HepG2 (cell line): ENCODE measurements around the gene OPRL1. TPM values are rescaled to one million over a fixed set of nuclear protein-coding genes. Genes with fewer than 3 reads are reported as not detected.
"Not testable (repeated sequence)": the region's sequence is repeated elsewhere in the genome, so short reads cannot be mapped to it uniquely, and the experiment has no call there.

Source experiments
- ATAC-seq: fragments of 200-7000 bp; cut with Tn5 transposase; 3 replicates; pipeline ENCODE4 v1.9.1; 2020; ENCODE audit warnings: mild to moderate bottlenecking, moderate library complexity
- BruUV-seq: library from RNA; stranded (reverse); fragments of 400-500 nt; replicated peaks from 2 replicates; lab custom pipeline; 2021; lab: Mats Ljungman, UMichigan
- CTCF ChIA-PET: fragments of 300-600 bp; formaldehyde crosslinking; extraction: SDS; loops from one replicate; lab custom pipeline; 2021; ENCODE audit warnings: low total read pairs, inconsistent platforms, low intra/inter-chr PET ratio; lab: Yijun Ruan, JAX
- POLR2A ChIA-PET: fragments of 350-600 bp; sonication (Branson Sonifier 250); formaldehyde crosslinking; loops from one replicate; lab custom pipeline; 2020; ENCODE audit warnings: antibody characterized with exemption, inconsistent platforms; lab: Yijun Ruan, JAX
- DNase-seq: peaks from one replicate; pipeline ENCODE4 v3.0.0-alpha.2; 2015; ENCODE audit warnings: low spot score
- FAIRE-seq: peaks from 3 replicates; lab custom pipeline; 2011; peaks lifted over from hg19 to GRCh38; lab: Jason Lieb, UNC
- H2AFZ ChIP-seq: one replicate; pipeline ENCODE4 v1.6.1; 2011; ENCODE audit warnings: low read length, inconsistent platforms
- H3K27ac ChIP-seq: fragments of 300-600 bp; 3 replicates; pipeline ENCODE4 v1.8.0; 2011; ENCODE audit warnings: mixed run types, mild to moderate bottlenecking, mixed read lengths, low read length, inconsistent platforms; ENCODE audit not compliant: insufficient read depth; ENCODE audit errors: extremely low read length
- H3K27me3 ChIP-seq, 2 experiments: fragments of 200-600 bp in 1 of 2; 2 replicates in 1 of 2; 3 replicates in 1 of 2; pipeline versions ENCODE4 v1.6.0 to v1.8.0; 2011; ENCODE audit warnings: low read length in 2 of 2, mild to moderate bottlenecking in 2 of 2, moderate library complexity in 2 of 2, inconsistent platforms in 1 of 2; ENCODE audit not compliant: insufficient read depth in 2 of 2, control insufficient read depth in 1 of 2
- H3K36me3 ChIP-seq, 2 experiments: fragments of 200-600 bp in 1 of 2; replicated peaks in 1 of 2; 2 replicates in 1 of 2; 3 replicates in 1 of 2; pipeline versions ENCODE4 v1.5.1 to v1.8.0; 2011; ENCODE audit warnings: low read length in 2 of 2, inconsistent platforms in 1 of 2; ENCODE audit not compliant: insufficient read depth in 2 of 2, control insufficient read depth in 1 of 2
- H3K4me1 ChIP-seq: 2 replicates; pipeline ENCODE4 v1.5.1; 2012; ENCODE audit warnings: low read length, inconsistent platforms; ENCODE audit not compliant: insufficient read depth
- H3K4me2 ChIP-seq: 2 replicates; pipeline ENCODE4 v1.6.0; 2011; ENCODE audit warnings: low read depth, low read length, inconsistent platforms
- H3K4me3 ChIP-seq, 3 experiments: fragments of 200-600 bp in 1 of 3; sonication (generic), shearing (Covaris generic) in 1 of 3; replicated peaks in 1 of 3; 2 replicates each; pipeline ENCODE4 v1.5.1; 2011 to 2016; ENCODE audit warnings: low read length in 3 of 3, inconsistent platforms in 2 of 3, low read depth in 2 of 3, mild to moderate bottlenecking in 2 of 3, control low read depth in 1 of 3, mixed read lengths in 1 of 3; ENCODE audit not compliant: insufficient read depth in 1 of 3
- H3K79me2 ChIP-seq: one replicate; pipeline ENCODE4 v1.6.1; 2011; ENCODE audit warnings: low read length, inconsistent platforms; ENCODE audit not compliant: insufficient read depth
- H3K9ac ChIP-seq: 2 replicates; pipeline ENCODE4 v1.6.0; 2011; ENCODE audit warnings: mild to moderate bottlenecking, low read depth, low read length, inconsistent platforms; ENCODE audit not compliant: insufficient read depth
- H3K9me3 ChIP-seq: 2 replicates; pipeline ENCODE4 v1.5.1; 2012; ENCODE audit warnings: mild to moderate bottlenecking, low read length
- H4K20me1 ChIP-seq: 2 replicates; pipeline ENCODE4 v1.6.0; 2011; ENCODE audit warnings: inconsistent platforms, mild to moderate bottlenecking, low read length, moderate library complexity; ENCODE audit not compliant: insufficient read depth
- FOSL2 ChIP-seq: sonication (generic); formaldehyde crosslinking; IDR thresholded peaks from 2 replicates; pipeline ENCODE4 v1.4.0; 2020; ENCODE audit warnings: missing genetic modification reagents
- GABPA ChIP-seq, 2 experiments: IDR thresholded peaks; 2 replicates each; pipeline ENCODE4 v1.6.1; 2011 to 2016; ENCODE audit warnings: low read depth in 2 of 2, low read length in 1 of 2, missing biosample characterization in 1 of 2, missing genetic modification characterization in 1 of 2
- GMEB1 ChIP-seq: sonication (generic); formaldehyde crosslinking; IDR thresholded peaks from 2 replicates; pipeline ENCODE4 v1.5.1; 2020; ENCODE audit warnings: missing genetic modification reagents, mild to moderate bottlenecking, borderline replicate concordance
- HHEX ChIP-seq: IDR thresholded peaks from 2 replicates; pipeline ENCODE4 v1.6.1; 2016; ENCODE audit warnings: control low read depth
- KLF11 ChIP-seq: IDR thresholded peaks from 2 replicates; pipeline ENCODE4 v1.6.1; 2016; ENCODE audit warnings: missing compliant biosample characterization
- MAFF ChIP-seq: IDR thresholded peaks from 2 replicates; pipeline ENCODE4 v1.6.1; 2011; ENCODE audit warnings: low read depth, low read length, improper control_type of control experiment
- PCBP1 ChIP-seq: fragments of 200-400 bp; formaldehyde crosslinking; IDR thresholded peaks from 2 replicates; pipeline ENCODE4 v1.6.1; 2017; ENCODE audit warnings: mild to moderate bottlenecking, low read depth, low read length, borderline replicate concordance
- STAG1 ChIP-seq: sonication (generic); formaldehyde crosslinking; IDR thresholded peaks from 2 replicates; pipeline ENCODE4 v1.4.0; 2020; ENCODE audit warnings: missing genetic modification reagents
- XRCC5 ChIP-seq: fragments of 200-400 bp; formaldehyde crosslinking; optimal IDR thresholded peaks from 2 replicates; pipeline ENCODE3; 2017; ENCODE audit warnings: mild to moderate bottlenecking, low read length
- ZFP41 ChIP-seq: sonication (generic); formaldehyde crosslinking; IDR thresholded peaks from 2 replicates; pipeline ENCODE4 v1.4.0; 2020; ENCODE audit warnings: mild to moderate bottlenecking, missing genetic modification reagents, borderline replicate concordance
- ZNF160 ChIP-seq: sonication (generic); formaldehyde crosslinking; IDR thresholded peaks from 2 replicates; pipeline ENCODE4 v1.8.0; 2022; ENCODE audit warnings: mild to moderate bottlenecking, inconsistent platforms, missing genetic modification reagents
- ZNF646 ChIP-seq: sonication (generic); formaldehyde crosslinking; IDR thresholded peaks from 2 replicates; pipeline ENCODE4 v1.9.0; 2021; ENCODE audit warnings: mild to moderate bottlenecking, missing genetic modification reagents
- WGBS: methylation state at CpG from one replicate; pipeline ENCODE4 v1.1.6; 2017; ENCODE audit warnings: low lambda C conversion rate; 5-methylcytosine and 5-hydroxymethylcytosine counted together
- in situ Hi-C: cut with HindIII; loops from 2 replicates; pipeline ENCODE4 v1.10.0; 2017; ENCODE audit warnings: low pct_unique_long_range_greater_than_20kb; ENCODE audit not compliant: extremely low pct_ligation_motif_present
- intact Hi-C: fragments of 100-400 bp; cut with micrococcal nuclease; formaldehyde crosslinking; loops from one replicate; pipeline ENCODE4 v1.10.0; 2022; ENCODE audit not compliant: unreplicated experiment
- polyA plus RNA-seq, 8 experiments: library from polyadenylated mRNA; depleted of rRNA in 3 of 8; stranded (reverse) in 7 of 8; unstranded in 1 of 8; fragments of >200 nt; fragmentation: Illumina TruSeq in 4 of 8; extraction: Trizol in 4 of 8; gene quantifications; 2 replicates each; pipeline versions ENCODE4 v1.2.1 to v1.2.3, GENCODE V29; 2011 to 2016; ENCODE audit warnings: low read depth in 4 of 8, missing spikeins in 1 of 8, mixed read lengths in 1 of 8; ENCODE audit not compliant: insufficient read depth in 1 of 8
- total RNA-seq, 5 experiments: library from RNA; depleted of rRNA; stranded (reverse); fragments of >200 nt; fragmentation: Illumina TruSeq; extraction: Trizol; gene quantifications; 2 replicates each; pipeline ENCODE4 v1.2.3, GENCODE V29; 2016; ENCODE audit warnings: low read depth in 1 of 5

Gene OPRL1
- total and polyA plus RNA-seq, 2 of the 13 experiments (the other 11 are each of a cell fraction or from before 2014, with no cell fraction given), result 0.35 to 0.71 TPM

DNA sequence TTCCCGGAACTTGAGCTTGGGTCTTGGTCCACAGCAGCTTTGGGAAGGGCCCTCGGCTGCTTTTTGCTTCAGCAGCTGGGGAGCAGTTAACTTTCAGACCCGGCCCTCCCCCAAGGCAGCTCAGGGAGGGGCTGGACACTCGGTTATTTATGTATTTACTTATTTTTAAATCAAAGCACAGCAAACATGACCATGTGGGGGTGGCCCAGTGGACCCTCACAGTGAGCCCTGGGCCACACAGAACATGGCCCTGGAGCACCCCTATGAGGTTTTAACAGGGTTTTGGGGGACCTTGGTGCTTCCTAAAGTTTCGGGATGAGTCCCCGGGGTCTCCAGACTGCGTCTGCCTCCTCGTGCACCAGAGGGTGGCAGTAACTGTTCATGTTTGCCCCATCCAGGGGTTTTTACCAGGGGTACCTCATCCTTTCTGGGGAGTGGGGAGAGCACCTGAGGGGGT, 54.1 kb downstream of the OPRL1 start (continued):
- TF ChIP-seq GMEB1 (CRISPR knock-in tag), result no peak
- no peak for TF ChIP-seq FOSL2
- TF ChIP-seq KLF11 (CRISPR knock-in tag), result no peak
- no peak for TF ChIP-seq PCBP1
- no peak for TF ChIP-seq GABPA (IDR thresholded peaks at IDR 0.05; ENCODE audit: low read depth, low read length)
- TF ChIP-seq GABPA (CRISPR knock-in tag; IDR thresholded peaks at IDR 0.05; ENCODE audit: low read depth), result no peak
- TF ChIP-seq HHEX (CRISPR knock-in tag), result no peak
- no peak for TF ChIP-seq ZFP41 (CRISPR knock-in tag)
- peak; percentile 86 for TF ChIP-seq STAG1 (CRISPR knock-in tag)
- no peak for TF ChIP-seq XRCC5
- no peak for TF ChIP-seq ZNF160 (CRISPR knock-in tag)
- TF ChIP-seq MAFF, result no peak

DNA sequence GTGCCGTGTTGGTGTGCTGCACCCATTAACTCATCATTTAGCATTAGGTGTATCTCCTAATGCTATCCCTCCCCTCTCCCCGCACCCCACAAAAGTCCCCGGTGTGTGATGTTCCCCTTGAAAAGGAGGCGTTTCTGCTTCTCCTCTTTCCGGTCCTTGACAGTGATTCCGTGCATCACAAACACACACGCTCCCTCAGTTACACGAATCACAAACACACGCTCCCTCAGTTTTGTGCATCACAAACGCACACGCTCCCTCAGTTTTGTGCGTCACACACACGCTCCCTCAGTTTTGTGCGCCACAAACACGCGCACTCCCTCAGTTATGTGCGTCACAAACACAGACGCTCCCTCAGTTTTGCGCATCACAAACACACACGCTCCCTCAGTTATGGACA, 54.9 kb downstream of the OPRL1 start:
- FAIRE-seq, POLR2A ChIA-PET, BruUV-seq: not testable (repeated sequence)
- peaks cover 12% of the 10 kb centered on the region for H3K4me1 ChIP-seq
- 69% methylated on average over 20 of the region's 20 CpGs for WGBS
- 0 out of 2 replicates have a peak, but pooled peaks have one; percentile 28 for TF ChIP-seq ZNF646
- TF ChIP-seq, all 625 proteins: peak for 1; not testable (repeated sequence) for 624
- intact Hi-C loops, H3K9me3 ChIP-seq, H3K4me2 ChIP-seq, DNase-seq, H3K36me3 ChIP-seq, H4K20me1 ChIP-seq, H3K79me2 ChIP-seq, H2AFZ ChIP-seq, ATAC-seq, H3K9ac ChIP-seq, H3K27ac ChIP-seq, H3K4me3 ChIP-seq, CTCF ChIA-PET, in situ Hi-C loops: not testable (repeated sequence)
- peaks cover 9 to 28% of the 10 kb centered on the region in 2 experiments; a peak in 4 of 5 replicates for H3K27me3 ChIP-seq
